GM12865 (cell line): ENCODE measurements around the gene SENP1.

Experiments used
- DNase-seq: peaks from one replicate; pipeline ENCODE4 v3.0.0; 2010; ENCODE audit warnings: low read depth
- H3K4me3 ChIP-seq: 2 replicates; pipeline ENCODE4 v1.5.1; 2011; ENCODE audit warnings: mild to moderate bottlenecking, low read depth, low read length, control low read depth
- TF ChIP-seq, protein P1 (sequence below): IDR thresholded peaks from 2 replicates; pipeline ENCODE4 v1.5.1; 2011; ENCODE audit warnings: low read length, control low read depth, low read depth, inconsistent platforms; ENCODE audit not compliant: insufficient read depth; ENCODE audit errors: missing control alignments

SENP1 gene

DNA sequence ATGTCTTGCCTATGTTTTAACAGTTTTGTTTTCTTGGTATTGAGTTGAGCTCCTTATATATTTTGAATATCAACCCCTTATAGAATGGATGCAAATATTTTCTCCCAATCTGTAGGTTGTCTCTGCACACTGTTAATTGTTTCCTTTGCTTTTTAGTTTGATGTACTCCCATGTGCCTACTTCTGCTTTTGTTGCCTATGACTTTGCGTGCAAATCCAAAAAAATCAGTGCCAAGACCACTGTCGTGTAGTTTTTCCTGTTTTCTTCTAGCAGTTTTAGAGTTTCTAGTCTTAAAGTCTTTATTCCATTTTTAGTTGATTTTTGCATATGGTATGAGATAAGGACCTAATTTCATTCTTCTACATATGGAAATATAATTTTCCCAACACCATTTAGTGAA is 28.8 kb downstream of the SENP1 start:
- no peak for DNase-seq
- TF ChIP-seq, protein P1, sequence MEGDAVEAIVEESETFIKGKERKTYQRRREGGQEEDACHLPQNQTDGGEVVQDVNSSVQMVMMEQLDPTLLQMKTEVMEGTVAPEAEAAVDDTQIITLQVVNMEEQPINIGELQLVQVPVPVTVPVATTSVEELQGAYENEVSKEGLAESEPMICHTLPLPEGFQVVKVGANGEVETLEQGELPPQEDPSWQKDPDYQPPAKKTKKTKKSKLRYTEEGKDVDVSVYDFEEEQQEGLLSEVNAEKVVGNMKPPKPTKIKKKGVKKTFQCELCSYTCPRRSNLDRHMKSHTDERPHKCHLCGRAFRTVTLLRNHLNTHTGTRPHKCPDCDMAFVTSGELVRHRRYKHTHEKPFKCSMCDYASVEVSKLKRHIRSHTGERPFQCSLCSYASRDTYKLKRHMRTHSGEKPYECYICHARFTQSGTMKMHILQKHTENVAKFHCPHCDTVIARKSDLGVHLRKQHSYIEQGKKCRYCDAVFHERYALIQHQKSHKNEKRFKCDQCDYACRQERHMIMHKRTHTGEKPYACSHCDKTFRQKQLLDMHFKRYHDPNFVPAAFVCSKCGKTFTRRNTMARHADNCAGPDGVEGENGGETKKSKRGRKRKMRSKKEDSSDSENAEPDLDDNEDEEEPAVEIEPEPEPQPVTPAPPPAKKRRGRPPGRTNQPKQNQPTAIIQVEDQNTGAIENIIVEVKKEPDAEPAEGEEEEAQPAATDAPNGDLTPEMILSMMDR: no peak
- no peak overlapping the region for H3K4me3 ChIP-seq

DNA sequence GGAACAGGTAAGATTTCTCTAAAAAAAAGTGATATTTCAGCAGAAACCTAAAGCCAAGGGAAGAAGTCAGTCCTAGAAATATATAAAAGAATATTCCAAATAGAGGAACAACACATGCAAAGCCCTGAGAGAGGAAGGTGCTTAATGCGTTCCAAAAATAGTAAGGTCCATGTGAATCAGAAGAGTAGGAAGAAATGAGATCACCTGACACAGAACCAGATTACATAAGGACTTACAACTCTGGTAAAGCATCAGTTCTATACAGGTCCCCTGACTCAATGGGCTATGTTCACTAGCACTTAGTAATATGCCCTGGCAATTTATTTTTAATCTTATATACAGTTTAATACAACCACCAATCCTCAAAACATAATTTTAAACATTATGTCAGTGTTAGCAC is 30.0 kb downstream of the SENP1 start:
- DNase-seq: no peak
- TF ChIP-seq, protein P1: no peak
- H3K4me3 ChIP-seq: no peak overlapping the region

DNA sequence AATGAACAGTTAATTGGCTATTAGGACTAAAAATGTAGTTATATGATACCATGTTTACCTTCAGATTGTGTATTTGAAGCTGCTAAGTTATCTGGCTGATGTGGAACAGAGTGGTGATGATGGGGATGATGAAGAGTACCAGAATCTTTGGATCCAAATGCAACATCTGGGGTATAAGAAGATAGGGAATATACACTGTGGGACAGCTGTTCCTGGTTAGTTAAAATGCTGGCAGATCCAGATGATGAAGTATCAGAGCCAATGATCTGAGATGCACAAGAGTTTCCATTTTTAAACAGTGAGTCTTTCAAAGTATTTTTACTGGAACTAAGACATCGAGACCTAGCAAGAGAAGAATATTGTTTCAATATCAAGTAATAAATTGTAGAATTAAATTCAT is 31.6 kb downstream of the SENP1 start:
- DNase-seq: no peak

DNA sequence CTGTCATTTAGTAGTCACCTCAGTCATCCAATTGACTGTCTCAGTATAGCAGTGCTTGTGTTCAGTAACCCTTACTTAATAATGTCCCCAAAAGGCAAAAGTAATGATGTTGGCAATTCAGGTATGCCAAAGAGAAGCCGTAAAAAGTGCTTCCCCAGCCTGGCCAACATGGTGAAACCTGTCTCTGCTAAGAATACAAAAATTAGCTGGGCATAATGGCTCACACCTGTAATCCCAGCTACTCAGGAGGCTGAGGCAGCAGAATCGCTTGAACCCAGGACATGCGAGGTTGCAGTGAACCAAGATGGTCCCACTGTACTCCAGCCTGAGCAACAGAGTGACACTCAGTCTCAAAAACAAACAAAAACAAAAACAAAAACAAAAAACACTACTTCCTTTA is 33.6 kb downstream of the SENP1 start:
- H3K4me3 ChIP-seq: no peak overlapping the region
- DNase-seq: no peak
- TF ChIP-seq, protein P1: no peak

More for the DNA sequence above, 31.6 kb downstream of the SENP1 start:
- TF ChIP-seq, protein P1: no peak
- no peak overlapping the region for H3K4me3 ChIP-seq

DNA sequence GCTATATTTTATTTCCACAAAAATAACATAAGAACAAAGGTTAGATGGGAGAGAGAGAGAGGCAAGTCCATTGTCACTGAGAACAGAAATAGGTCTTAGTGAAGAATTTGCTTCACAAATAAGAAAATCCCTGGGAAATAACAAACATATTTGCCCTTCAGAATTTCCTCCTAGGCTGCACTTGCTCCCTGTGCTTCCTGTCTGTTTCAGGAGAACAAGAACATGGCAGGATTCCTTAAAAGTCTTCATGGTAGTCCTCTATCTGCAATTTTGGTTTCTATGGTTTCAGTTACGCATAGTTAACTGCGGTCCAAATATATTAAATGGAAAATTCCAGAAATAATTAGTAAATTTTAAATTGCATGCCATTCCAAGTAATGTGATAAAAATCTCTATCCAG is 34.1 kb downstream of the SENP1 start:
- TF ChIP-seq, protein P1: no peak
- no peak overlapping the region for H3K4me3 ChIP-seq
- no peak for DNase-seq

DNA sequence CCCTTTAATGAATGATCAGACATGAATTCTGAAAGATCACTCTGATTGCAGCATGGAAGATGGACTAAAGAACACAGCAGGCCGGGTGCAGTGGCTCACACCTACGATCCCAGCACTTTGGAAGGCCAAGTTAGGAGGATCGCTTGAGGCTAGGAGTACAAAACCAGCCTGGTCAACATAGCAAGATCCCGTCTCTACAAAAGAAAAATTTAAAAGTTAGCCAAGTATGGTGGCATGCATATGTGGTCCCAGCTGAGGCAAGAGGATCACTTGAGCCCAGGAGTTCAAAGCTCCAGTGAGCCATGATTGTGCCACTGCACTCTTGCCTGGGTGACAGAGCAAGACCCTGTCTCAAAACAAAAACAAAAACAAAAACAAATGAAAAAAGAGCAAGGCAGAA is 35.1 kb downstream of the SENP1 start:
- TF ChIP-seq, protein P1: no peak
- DNase-seq: no peak
- H3K4me3 ChIP-seq: no peak overlapping the region

DNA sequence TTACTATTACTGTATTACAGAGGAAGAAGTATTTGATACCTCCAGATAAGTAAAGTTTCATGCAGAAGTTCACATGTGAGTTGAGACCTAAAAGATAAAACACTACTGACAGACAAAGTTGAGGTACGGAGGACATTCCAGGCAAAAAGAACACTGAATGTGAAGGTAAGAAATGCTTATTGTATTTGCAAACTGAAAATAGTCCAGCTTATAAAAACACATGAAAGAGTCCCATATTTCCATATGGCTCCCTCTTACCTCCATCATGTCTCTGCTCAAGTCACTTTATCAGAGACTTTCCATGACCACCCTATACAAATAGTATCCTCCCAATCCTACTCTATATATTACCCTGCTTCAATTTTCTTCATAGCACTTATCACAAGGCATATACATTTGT is 35.8 kb downstream of the SENP1 start:
- TF ChIP-seq, protein P1: no peak
- DNase-seq: no peak
- H3K4me3 ChIP-seq: no peak overlapping the region
